GM06990 (cell line): ENCODE results near the gene TLR10.

ENCODE experiments used
- DNase-seq: peaks from one replicate; pipeline ENCODE4 v3.0.0-alpha.2; 2011; ENCODE audit not compliant: insufficient read length; ENCODE audit errors: extremely low read depth
- H3K27me3 ChIP-seq: replicated peaks from 2 replicates; pipeline ENCODE4 v1.6.0; 2011; ENCODE audit warnings: low read length; ENCODE audit not compliant: control insufficient read depth, insufficient read depth
- H3K36me3 ChIP-seq: 2 replicates; pipeline ENCODE4 v1.5.1; 2011; ENCODE audit warnings: low read length; ENCODE audit not compliant: control insufficient read depth, insufficient read depth
- H3K4me3 ChIP-seq: replicated peaks from 2 replicates; pipeline ENCODE4 v1.5.1; 2011; ENCODE audit warnings: low read depth, mild to moderate bottlenecking, control low read depth, low read length
- CTCF ChIP-seq: IDR thresholded peaks from 2 replicates; pipeline ENCODE4 v1.5.1; 2011; ENCODE audit warnings: low read length, control low read depth, mild to moderate bottlenecking, inconsistent platforms; ENCODE audit not compliant: insufficient read depth, poor library complexity, severe bottlenecking

The TLR10 gene

GRCh38 chr4:38782452-38783108 lies at the start of gene TLR10:
TLR10 (minus strand) TSS chr4:38782990; CDS start chr4:38775590, 7,400 bp downstream.
- peak; percentile 58 for DNase-seq
- Histone ChIP-seq H3K4me3 (peak within 1 kb of the TSS; percentile 62), H3K27me3 (no peaks in the 10 kb centered on the region), H3K36me3 (peaks cover 6% of the 10 kb centered on the region)
- TF ChIP-seq CTCF = peak; percentile 64

- DNase-seq = no peak
- no peaks in the 10 kb centered on the region for H3K36me3 ChIP-seq
- no peaks in the 10 kb centered on the region for H3K27me3 ChIP-seq
- no peak overlapping the region for H3K4me3 ChIP-seq
- TF ChIP-seq CTCF = no peak
Measured at GRCh38 chr4:38832206-38832605, 49.4 kb upstream of the TLR10 start.

- no peak for DNase-seq
- no peaks in the 10 kb centered on the region for H3K27me3 ChIP-seq
- TF ChIP-seq CTCF = no peak
- H3K4me3 ChIP-seq = no peak overlapping the region
- no peaks in the 10 kb centered on the region for H3K36me3 ChIP-seq
Measured at GRCh38 chr4:38831653-38832052, 48.9 kb upstream of the TLR10 start.

DNA sequence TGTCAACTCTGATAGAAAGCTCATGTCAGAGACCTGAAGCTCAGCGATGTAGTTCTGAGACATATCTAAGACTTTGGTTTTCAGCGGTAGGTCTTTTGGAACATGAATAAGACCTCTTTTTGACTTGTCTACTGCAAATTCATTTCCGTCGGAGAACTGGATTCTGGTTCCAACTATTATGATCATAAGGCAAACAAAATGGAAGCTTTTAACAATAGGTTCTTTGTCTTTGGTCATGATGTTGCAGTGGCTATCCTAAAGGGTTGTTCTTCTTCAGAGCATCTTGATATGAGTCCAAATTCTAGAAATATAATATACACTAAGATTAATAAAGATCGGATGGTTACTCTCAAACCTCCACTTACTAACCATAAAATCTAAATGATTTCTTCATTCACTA lies 46.4 kb upstream of the TLR10 start:
- no peaks in the 10 kb centered on the region for H3K27me3 ChIP-seq
- no peak for TF ChIP-seq CTCF
- no peaks in the 10 kb centered on the region; the same call in 1 of the 2 replicates for H3K36me3 ChIP-seq
- H3K4me3 ChIP-seq = no peak overlapping the region
- DNase-seq = no peak

DNA sequence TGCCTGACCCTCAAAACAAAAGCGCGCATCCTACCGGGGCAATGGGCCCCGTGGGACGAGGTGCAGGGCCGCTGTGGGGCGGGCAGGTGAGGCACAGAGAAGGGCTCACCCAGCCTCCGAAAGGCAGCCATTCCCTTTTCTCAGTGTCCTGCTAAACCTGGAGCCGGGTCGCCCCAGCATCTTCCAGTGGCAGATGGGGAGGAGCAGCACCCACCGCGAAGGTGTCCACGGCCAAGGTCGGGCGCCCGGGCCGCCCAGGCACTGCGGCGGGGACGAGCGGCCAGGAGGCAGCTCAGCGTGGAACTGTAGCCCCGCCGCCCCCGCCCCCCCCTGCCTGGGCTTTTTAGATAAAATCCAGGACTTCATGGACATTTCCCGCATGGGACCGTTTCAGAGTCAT lies 41.0 kb upstream of the TLR10 start:
- Histone ChIP-seq H3K36me3 (no peaks in the 10 kb centered on the region; the same call in 1 of the 2 replicates), H3K4me3 (no peak overlapping the region), H3K27me3 (no peaks in the 10 kb centered on the region)
- no peak for TF ChIP-seq CTCF
- DNase-seq = no peak

GRCh38 chr4:38822748-38823303 lies 40.0 kb upstream of the TLR10 start:
- no peak for DNase-seq
- H3K4me3 ChIP-seq = no peak overlapping the region
- no peaks in the 10 kb centered on the region; the same call in 1 of the 2 replicates for H3K36me3 ChIP-seq
- TF ChIP-seq CTCF = no peak
- no peaks in the 10 kb centered on the region for H3K27me3 ChIP-seq
